Measurements from ENCODE around the gene HSFX3. TPM values are rescaled to one million over a fixed set of nuclear protein-coding genes. Genes with fewer than 3 reads are reported as not detected.
"Not testable (repeated sequence)": the region's sequence is repeated elsewhere in the genome, so short reads cannot be mapped to it uniquely, and the experiment has no call there.

HSFX3 gene
- total RNA-seq, 1 experiment from 2014 or later, result not detected

- no peak for DNase-seq (ENCODE audit: low spot score)
These were observed 32.4 kb downstream of the HSFX3 start for GRCh38 chrX:149517308-149517707.

- DNase-seq (ENCODE audit: low spot score), result no peak
These were observed 33.1 kb downstream of the HSFX3 start for GRCh38 chrX:149516604-149517003.

- no peak for DNase-seq (ENCODE audit: low spot score)
These were observed 33.6 kb downstream of the HSFX3 start for GRCh38 chrX:149515954-149516602.

- DNase-seq (ENCODE audit: low spot score), result peak; percentile 84
These were observed 35.8 kb downstream of the HSFX3 start for GRCh38 chrX:149513825-149514428.

- DNase-seq (ENCODE audit: low spot score), result peak; percentile 63
These were observed 37.4 kb downstream of the HSFX3 start for GRCh38 chrX:149512225-149512885.

GRCh38 chrX:149511081-149511480, 38.6 kb downstream of the HSFX3 start:
- DNase-seq (ENCODE audit: low spot score), result no peak

GRCh38 chrX:149510386-149510785, 39.3 kb downstream of the HSFX3 start:
- DNase-seq (ENCODE audit: low spot score), result peak; percentile 22

GRCh38 chrX:149508467-149508866, 41.3 kb downstream of the HSFX3 start:
- no peak for DNase-seq (ENCODE audit: low spot score)

GRCh38 chrX:149506349-149506748, 43.4 kb downstream of the HSFX3 start:
- no peak for DNase-seq (ENCODE audit: low spot score)

GRCh38 chrX:149505671-149506070, 44.1 kb downstream of the HSFX3 start:
- no peak for DNase-seq (ENCODE audit: low spot score)

- DNase-seq (ENCODE audit: low spot score), result peak; percentile 79
These were observed 44.6 kb downstream of the HSFX3 start, which contains the start of gene IDS for GRCh38 chrX:149504915-149505651. IDS (minus strand) TSS chrX:149505306; CDS start chrX:149505137, 169 bp downstream.

- peak; percentile 45 for DNase-seq (ENCODE audit: low spot score)
These were observed 45.4 kb downstream of the HSFX3 start for GRCh38 chrX:149504226-149504914.

GRCh38 chrX:149503446-149503845, 46.3 kb downstream of the HSFX3 start:
- DNase-seq (ENCODE audit: low spot score), result peak; percentile 70

- DNase-seq (ENCODE audit: low spot score), result not testable (repeated sequence)
These were observed 46.8 kb downstream of the HSFX3 start for GRCh38 chrX:149502923-149503322.

- DNase-seq (ENCODE audit: low spot score), result no peak
These were observed 50.0 kb downstream of the HSFX3 start for GRCh38 chrX:149499766-149500165.

GRCh38 chrX:149498767-149499166, 51.0 kb downstream of the HSFX3 start:
- DNase-seq (ENCODE audit: low spot score), result no peak

Other genes starting within 250 kb of the HSFX3 start
- 97.0 and 106 TPM in 2 replicates for gene IDS, start 44.6 kb downstream of the HSFX3 start, total RNA-seq (2014; rRNA removed; shearing (Covaris generic))
- gene EOLA1, start 8.9 kb downstream of the HSFX3 start, total RNA-seq (2014; rRNA removed; shearing (Covaris generic)), result 17.4 and 25.7 TPM in 2 replicates
- not detected in 2 replicates for gene MAGEA9B, start 37.5 kb upstream of the HSFX3 start, total RNA-seq (2014; rRNA removed; shearing (Covaris generic))
- gene HSFX2, start 45.4 kb upstream of the HSFX3 start, total RNA-seq (2014; rRNA removed; shearing (Covaris generic)), result not detected in 2 replicates
- 26.5 and 27.9 TPM in 2 replicates for gene TMEM185A, start 81.9 kb upstream of the HSFX3 start, total RNA-seq (2014; rRNA removed; shearing (Covaris generic))
- not detected in 2 replicates for gene MAGEA11, start 162.1 kb upstream of the HSFX3 start, total RNA-seq (2014; rRNA removed; shearing (Covaris generic))
- gene HSFX1, start 224.1 kb upstream of the HSFX3 start, total RNA-seq (2014; rRNA removed; shearing (Covaris generic)), result 0.19 and 0.84 TPM in 2 replicates
- gene MAGEA9, start 232.0 kb upstream of the HSFX3 start, total RNA-seq (2014; rRNA removed; shearing (Covaris generic)), result not detected in 2 replicates

Data from A172 (cell line).